HepG2 (cell line): ENCODE measurements around the gene BORCS5. TPM values are rescaled to one million over a fixed set of nuclear protein-coding genes. Genes with fewer than 3 reads are reported as not detected.

Source experiments
- CREM ChIP-seq, 2 experiments: sonication (generic) in 1 of 2; formaldehyde crosslinking in 1 of 2; IDR thresholded peaks; 2 replicates each; pipeline versions ENCODE4 v1.4.0 to v1.6.1; 2016 to 2020; ENCODE audit warnings: antibody characterized with exemption in 1 of 2, mild to moderate bottlenecking in 1 of 2, missing genetic modification reagents in 1 of 2
- FOSL2 ChIP-seq: sonication (generic); formaldehyde crosslinking; IDR thresholded peaks from 2 replicates; pipeline ENCODE4 v1.4.0; 2020; ENCODE audit warnings: missing genetic modification reagents
- GFI1 ChIP-seq: sonication (generic); formaldehyde crosslinking; IDR thresholded peaks from 2 replicates; pipeline ENCODE4 v1.5.0; 2020; ENCODE audit warnings: missing genetic modification reagents, mild to moderate bottlenecking, borderline replicate concordance
- HMG20A ChIP-seq: IDR thresholded peaks from 2 replicates; pipeline ENCODE4 v1.6.1; 2016; ENCODE audit warnings: borderline replicate concordance
- HNF4A ChIP-seq: sonication (generic); formaldehyde crosslinking; IDR thresholded peaks from 2 replicates; pipeline ENCODE4 v1.4.0; 2020; ENCODE audit warnings: missing genetic modification reagents
- MAFG ChIP-seq: sonication (generic); formaldehyde crosslinking; IDR thresholded peaks from 2 replicates; pipeline ENCODE4 v1.5.1; 2020; ENCODE audit warnings: mild to moderate bottlenecking, missing genetic modification reagents
- NCOA1 ChIP-seq: sonication (generic); formaldehyde crosslinking; IDR thresholded peaks from 2 replicates; pipeline ENCODE4 v1.9.0; 2021; ENCODE audit warnings: missing genetic modification reagents
- NCOA2 ChIP-seq: sonication (generic); formaldehyde crosslinking; IDR thresholded peaks from 2 replicates; pipeline ENCODE4 v1.8.0; 2022; ENCODE audit warnings: inconsistent platforms
- SRY ChIP-seq: sonication (generic); formaldehyde crosslinking; IDR thresholded peaks from 2 replicates; pipeline ENCODE4 v1.8.0; 2022; ENCODE audit warnings: mild to moderate bottlenecking, missing genetic modification reagents
- TBP ChIP-seq: sonication (generic); formaldehyde crosslinking; IDR thresholded peaks from 2 replicates; pipeline ENCODE4 v1.5.0; 2020; ENCODE audit warnings: missing genetic modification reagents
- ZFP37 ChIP-seq: sonication (generic); formaldehyde crosslinking; IDR thresholded peaks from 2 replicates; pipeline ENCODE4 v1.4.0; 2020; ENCODE audit warnings: missing genetic modification reagents, borderline replicate concordance
- ZNF343 ChIP-seq: sonication (generic); formaldehyde crosslinking; IDR thresholded peaks from 2 replicates; pipeline ENCODE4 v1.4.0; 2020; ENCODE audit warnings: mild to moderate bottlenecking, missing genetic modification reagents
- ZNF644 ChIP-seq: IDR thresholded peaks from 2 replicates; pipeline ENCODE4 v1.6.1; 2016; ENCODE audit warnings: low read depth
- ZNF766 ChIP-seq: sonication (generic); formaldehyde crosslinking; IDR thresholded peaks from 2 replicates; pipeline ENCODE4 v1.5.0; 2020; ENCODE audit warnings: missing genetic modification reagents, borderline replicate concordance
- polyA plus RNA-seq, 8 experiments: library from polyadenylated mRNA; depleted of rRNA in 3 of 8; stranded (reverse) in 7 of 8; unstranded in 1 of 8; fragments of >200 nt; fragmentation: Illumina TruSeq in 4 of 8; extraction: Trizol in 4 of 8; gene quantifications; 2 replicates each; pipeline versions ENCODE4 v1.2.1 to v1.2.3, GENCODE V29; 2011 to 2016; ENCODE audit warnings: low read depth in 4 of 8, missing spikeins in 1 of 8, mixed read lengths in 1 of 8; ENCODE audit not compliant: insufficient read depth in 1 of 8
- total RNA-seq, 5 experiments: library from RNA; depleted of rRNA; stranded (reverse); fragments of >200 nt; fragmentation: Illumina TruSeq; extraction: Trizol; gene quantifications; 2 replicates each; pipeline ENCODE4 v1.2.3, GENCODE V29; 2016; ENCODE audit warnings: low read depth in 1 of 5
- TF ChIP-seq, protein P1 (sequence below): conservative IDR thresholded peaks from 2 replicates; pipeline ENCODE4 v1.6.1; 2018; ENCODE audit warnings: missing genetic modification reagents
- TF ChIP-seq, protein P2 (sequence below): sonication (generic); formaldehyde crosslinking; IDR thresholded peaks from 2 replicates; pipeline ENCODE4 v1.4.0; 2020; ENCODE audit warnings: missing genetic modification reagents
- TF ChIP-seq, protein P3 (sequence below): sonication (generic); formaldehyde crosslinking; IDR thresholded peaks from 2 replicates; pipeline ENCODE4 v1.5.1; 2020; ENCODE audit warnings: mild to moderate bottlenecking, missing genetic modification reagents, borderline replicate concordance
- TF ChIP-seq, protein P4 (sequence below): sonication (generic); formaldehyde crosslinking; IDR thresholded peaks from 2 replicates; pipeline ENCODE4 v1.5.1; 2020; ENCODE audit warnings: missing genetic modification reagents, mild to moderate bottlenecking, borderline replicate concordance

Gene BORCS5
- total and polyA plus RNA-seq, 2 of the 13 experiments (the other 11 are each of a cell fraction or from before 2014, with no cell fraction given) = 3.9 to 4.7 TPM

DNA sequence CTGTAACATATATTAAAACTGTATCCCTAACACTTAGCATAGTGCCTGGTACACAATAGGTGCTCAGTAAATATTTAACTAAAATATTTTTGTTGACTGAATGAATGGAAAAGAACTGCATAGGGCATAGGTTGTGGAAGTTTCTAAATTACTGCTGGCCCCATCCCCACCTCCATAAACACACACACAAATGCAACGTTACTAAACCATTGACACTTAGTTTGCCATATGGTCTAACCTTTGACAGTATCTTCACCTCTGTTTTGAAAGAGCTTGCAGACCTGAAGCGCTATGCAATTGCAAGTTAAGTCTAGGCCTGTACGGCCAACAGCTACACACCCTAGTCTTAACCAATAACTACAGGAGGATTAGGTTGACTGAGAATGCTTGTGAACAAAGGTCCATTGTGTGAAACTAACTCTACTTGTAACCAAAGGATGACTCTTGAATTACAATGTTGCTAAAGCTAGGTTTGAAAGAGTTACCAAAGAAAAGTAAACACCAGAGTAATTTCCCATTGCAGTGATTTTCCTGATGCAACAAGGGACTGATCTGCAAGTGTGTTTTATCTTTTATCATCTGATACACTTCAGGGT, 5.9 kb upstream of the BORCS5 start (continued):
- TF ChIP-seq FOSL2 (peak; percentile 37; the same call in 1 of the 2 replicates), MAFG (CRISPR knock-in tag) (no peak), ZNF766 (no peak), CREM (IDR thresholded peaks at IDR 0.05) (peak; percentile 50; the same call in 1 of the 2 replicates), CREM (CRISPR knock-in tag; IDR thresholded peaks at IDR 0.05) (no peak), HNF4A (CRISPR knock-in tag) (peak; percentile 30; the same call in 1 of the 2 replicates), ZNF343 (CRISPR knock-in tag) (no peak), TBP (CRISPR knock-in tag) (no peak), SRY (CRISPR knock-in tag) (no peak), NCOA2 (CRISPR knock-in tag) (peak; percentile 57), ZNF644 (peak; percentile 53; the same call in 1 of the 2 replicates), NCOA1 (CRISPR knock-in tag) (peak; percentile 14; the same call in 1 of the 2 replicates), GFI1 (CRISPR knock-in tag) (peak; percentile 100), ZFP37 (CRISPR knock-in tag) (no peak), HMG20A (CRISPR knock-in tag) (peak; percentile 97)
- TF ChIP-seq, protein P1, sequence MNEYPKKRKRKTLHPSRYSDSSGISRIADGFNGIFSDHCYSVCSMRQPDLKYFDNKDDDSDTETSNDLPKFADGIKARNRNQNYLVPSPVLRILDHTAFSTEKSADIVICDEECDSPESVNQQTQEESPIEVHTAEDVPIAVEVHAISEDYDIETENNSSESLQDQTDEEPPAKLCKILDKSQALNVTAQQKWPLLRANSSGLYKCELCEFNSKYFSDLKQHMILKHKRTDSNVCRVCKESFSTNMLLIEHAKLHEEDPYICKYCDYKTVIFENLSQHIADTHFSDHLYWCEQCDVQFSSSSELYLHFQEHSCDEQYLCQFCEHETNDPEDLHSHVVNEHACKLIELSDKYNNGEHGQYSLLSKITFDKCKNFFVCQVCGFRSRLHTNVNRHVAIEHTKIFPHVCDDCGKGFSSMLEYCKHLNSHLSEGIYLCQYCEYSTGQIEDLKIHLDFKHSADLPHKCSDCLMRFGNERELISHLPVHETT (CRISPR knock-in tag) = 0 out of 2 replicates have a peak, but pooled peaks have one; percentile 35
- TF ChIP-seq, protein P2, sequence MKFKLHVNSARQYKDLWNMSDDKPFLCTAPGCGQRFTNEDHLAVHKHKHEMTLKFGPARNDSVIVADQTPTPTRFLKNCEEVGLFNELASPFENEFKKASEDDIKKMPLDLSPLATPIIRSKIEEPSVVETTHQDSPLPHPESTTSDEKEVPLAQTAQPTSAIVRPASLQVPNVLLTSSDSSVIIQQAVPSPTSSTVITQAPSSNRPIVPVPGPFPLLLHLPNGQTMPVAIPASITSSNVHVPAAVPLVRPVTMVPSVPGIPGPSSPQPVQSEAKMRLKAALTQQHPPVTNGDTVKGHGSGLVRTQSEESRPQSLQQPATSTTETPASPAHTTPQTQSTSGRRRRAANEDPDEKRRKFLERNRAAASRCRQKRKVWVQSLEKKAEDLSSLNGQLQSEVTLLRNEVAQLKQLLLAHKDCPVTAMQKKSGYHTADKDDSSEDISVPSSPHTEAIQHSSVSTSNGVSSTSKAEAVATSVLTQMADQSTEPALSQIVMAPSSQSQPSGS (CRISPR knock-in tag) = 0 out of 2 replicates have a peak, but pooled peaks have one; percentile 19
- TF ChIP-seq, protein P3, sequence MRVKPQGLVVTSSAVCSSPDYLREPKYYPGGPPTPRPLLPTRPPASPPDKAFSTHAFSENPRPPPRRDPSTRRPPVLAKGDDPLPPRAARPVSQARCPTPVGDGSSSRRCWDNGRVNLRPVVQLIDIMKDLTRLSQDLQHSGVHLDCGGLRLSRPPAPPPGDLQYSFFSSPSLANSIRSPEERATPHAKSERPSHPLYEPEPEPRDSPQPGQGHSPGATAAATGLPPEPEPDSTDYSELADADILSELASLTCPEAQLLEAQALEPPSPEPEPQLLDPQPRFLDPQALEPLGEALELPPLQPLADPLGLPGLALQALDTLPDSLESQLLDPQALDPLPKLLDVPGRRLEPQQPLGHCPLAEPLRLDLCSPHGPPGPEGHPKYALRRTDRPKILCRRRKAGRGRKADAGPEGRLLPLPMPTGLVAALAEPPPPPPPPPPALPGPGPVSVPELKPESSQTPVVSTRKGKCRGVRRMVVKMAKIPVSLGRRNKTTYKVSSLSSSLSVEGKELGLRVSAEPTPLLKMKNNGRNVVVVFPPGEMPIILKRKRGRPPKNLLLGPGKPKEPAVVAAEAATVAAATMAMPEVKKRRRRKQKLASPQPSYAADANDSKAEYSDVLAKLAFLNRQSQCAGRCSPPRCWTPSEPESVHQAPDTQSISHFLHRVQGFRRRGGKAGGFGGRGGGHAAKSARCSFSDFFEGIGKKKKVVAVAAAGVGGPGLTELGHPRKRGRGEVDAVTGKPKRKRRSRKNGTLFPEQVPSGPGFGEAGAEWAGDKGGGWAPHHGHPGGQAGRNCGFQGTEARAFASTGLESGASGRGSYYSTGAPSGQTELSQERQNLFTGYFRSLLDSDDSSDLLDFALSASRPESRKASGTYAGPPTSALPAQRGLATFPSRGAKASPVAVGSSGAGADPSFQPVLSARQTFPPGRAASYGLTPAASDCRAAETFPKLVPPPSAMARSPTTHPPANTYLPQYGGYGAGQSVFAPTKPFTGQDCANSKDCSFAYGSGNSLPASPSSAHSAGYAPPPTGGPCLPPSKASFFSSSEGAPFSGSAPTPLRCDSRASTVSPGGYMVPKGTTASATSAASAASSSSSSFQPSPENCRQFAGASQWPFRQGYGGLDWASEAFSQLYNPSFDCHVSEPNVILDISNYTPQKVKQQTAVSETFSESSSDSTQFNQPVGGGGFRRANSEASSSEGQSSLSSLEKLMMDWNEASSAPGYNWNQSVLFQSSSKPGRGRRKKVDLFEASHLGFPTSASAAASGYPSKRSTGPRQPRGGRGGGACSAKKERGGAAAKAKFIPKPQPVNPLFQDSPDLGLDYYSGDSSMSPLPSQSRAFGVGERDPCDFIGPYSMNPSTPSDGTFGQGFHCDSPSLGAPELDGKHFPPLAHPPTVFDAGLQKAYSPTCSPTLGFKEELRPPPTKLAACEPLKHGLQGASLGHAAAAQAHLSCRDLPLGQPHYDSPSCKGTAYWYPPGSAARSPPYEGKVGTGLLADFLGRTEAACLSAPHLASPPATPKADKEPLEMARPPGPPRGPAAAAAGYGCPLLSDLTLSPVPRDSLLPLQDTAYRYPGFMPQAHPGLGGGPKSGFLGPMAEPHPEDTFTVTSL (CRISPR knock-in tag) = peak; percentile 21; the same call in 1 of the 2 replicates
- TF ChIP-seq, protein P4, sequence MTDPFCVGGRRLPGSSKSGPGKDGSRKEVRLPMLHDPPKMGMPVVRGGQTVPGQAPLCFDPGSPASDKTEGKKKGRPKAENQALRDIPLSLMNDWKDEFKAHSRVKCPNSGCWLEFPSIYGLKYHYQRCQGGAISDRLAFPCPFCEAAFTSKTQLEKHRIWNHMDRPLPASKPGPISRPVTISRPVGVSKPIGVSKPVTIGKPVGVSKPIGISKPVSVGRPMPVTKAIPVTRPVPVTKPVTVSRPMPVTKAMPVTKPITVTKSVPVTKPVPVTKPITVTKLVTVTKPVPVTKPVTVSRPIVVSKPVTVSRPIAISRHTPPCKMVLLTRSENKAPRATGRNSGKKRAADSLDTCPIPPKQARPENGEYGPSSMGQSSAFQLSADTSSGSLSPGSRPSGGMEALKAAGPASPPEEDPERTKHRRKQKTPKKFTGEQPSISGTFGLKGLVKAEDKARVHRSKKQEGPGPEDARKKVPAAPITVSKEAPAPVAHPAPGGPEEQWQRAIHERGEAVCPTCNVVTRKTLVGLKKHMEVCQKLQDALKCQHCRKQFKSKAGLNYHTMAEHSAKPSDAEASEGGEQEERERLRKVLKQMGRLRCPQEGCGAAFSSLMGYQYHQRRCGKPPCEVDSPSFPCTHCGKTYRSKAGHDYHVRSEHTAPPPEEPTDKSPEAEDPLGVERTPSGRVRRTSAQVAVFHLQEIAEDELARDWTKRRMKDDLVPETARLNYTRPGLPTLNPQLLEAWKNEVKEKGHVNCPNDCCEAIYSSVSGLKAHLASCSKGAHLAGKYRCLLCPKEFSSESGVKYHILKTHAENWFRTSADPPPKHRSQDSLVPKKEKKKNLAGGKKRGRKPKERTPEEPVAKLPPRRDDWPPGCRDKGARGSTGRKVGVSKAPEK = no peak
